Upper lobe of right lung (tissue), 1 donor: ENCODE measurements around the gene RRP9. TPM values are rescaled to one million over a fixed set of nuclear protein-coding genes. Genes with fewer than 3 reads are reported as not detected.
A peak's percentile ranks its signal among the peaks of the same experiment; 100 is the strongest.
"Not testable (repeated sequence)": the region's sequence is repeated elsewhere in the genome, so short reads cannot be mapped to it uniquely, and the experiment has no call there.

ENCODE experiments used
- ATAC-seq: fragments of 200-7000 bp; cut with Tn5 transposase; one replicate; pipeline ENCODE4 v1.9.1; 2020; ENCODE audit warnings: mild to moderate bottlenecking, moderate library complexity
- DNase-seq: peaks from one replicate; pipeline ENCODE4 v3.0.0-alpha.2; 2020
- H3K27ac ChIP-seq: fragments of 200-600 bp; one replicate; pipeline ENCODE4 v1.8.0; 2022
- H3K27me3 ChIP-seq: fragments of 200-600 bp; one replicate; pipeline ENCODE4 v1.8.0; 2022; ENCODE audit warnings: mild to moderate bottlenecking
- H3K36me3 ChIP-seq: fragments of 200-600 bp; one replicate; pipeline ENCODE4 v1.8.0; 2022
- H3K4me1 ChIP-seq: fragments of 200-600 bp; one replicate; pipeline ENCODE4 v1.8.0; 2022
- H3K4me3 ChIP-seq: fragments of 200-600 bp; one replicate; pipeline ENCODE4 v1.8.0; 2022; ENCODE audit warnings: mild to moderate bottlenecking
- H3K9me3 ChIP-seq: fragments of 200-600 bp; one replicate; pipeline ENCODE4 v1.8.0; 2022
- CTCF ChIP-seq: fragments of 200-600 bp; IDR thresholded peaks from one replicate; pipeline ENCODE4 v1.8.0; 2022; ENCODE audit warnings: antibody characterized with exemption
- intact Hi-C: fragments of 100-400 bp; cut with DNase I; formaldehyde crosslinking; loops from one replicate; pipeline ENCODE4 v1.11.0; 2022
- total RNA-seq: library from RNA; stranded (reverse); fragmentation: NEBNext Ultra II Directional; extraction: Animal tissue kit (Norgen Biotek cat#: 25700); gene quantifications from one replicate; pipeline ENCODE4 v1.2.1, GENCODE V29; 2021
- donor health status: DM: no; HTN: yes; CAD: no; lungs with severe emphysema.

The RRP9 gene
- total RNA-seq, 1 donor from 2014 or later, result 20.6 TPM

- H3K27ac ChIP-seq, result no peak overlapping the region
- no peak overlapping the region for H3K4me3 ChIP-seq
- no peaks in the 10 kb centered on the region for H3K4me1 ChIP-seq
- ATAC-seq, result no peak
- peaks cover 30% of the 10 kb centered on the region for H3K36me3 ChIP-seq
- DNase-seq, result no peak
- TF ChIP-seq CTCF, result no peak
- H3K27me3 ChIP-seq, result no peaks in the 10 kb centered on the region
- no peaks in the 10 kb centered on the region for H3K9me3 ChIP-seq
- intact Hi-C loops, result no loop called here
Observed at GRCh38 chr3:51930439-51930838, 11.3 kb downstream of the RRP9 start.

- ATAC-seq (peak; percentile 70), DNase-seq (no peak)
- no peaks in the 10 kb centered on the region for H3K9me3 ChIP-seq
- H3K4me1 ChIP-seq, result no peaks in the 10 kb centered on the region
- no peak overlapping the region for H3K4me3 ChIP-seq
- H3K27me3 ChIP-seq, result no peaks in the 10 kb centered on the region
- TF ChIP-seq CTCF, result no peak
- intact Hi-C loops, result no loop called here
- H3K36me3 ChIP-seq, result peaks cover 21% of the 10 kb centered on the region
- H3K27ac ChIP-seq, result no peak overlapping the region
Observed at GRCh38 chr3:51929420-51930003, 12.2 kb downstream of the RRP9 start.

- ATAC-seq, result peak; percentile 16
- DNase-seq, H3K9me3 ChIP-seq, H3K4me1 ChIP-seq, H3K27ac ChIP-seq, intact Hi-C loops, H3K4me3 ChIP-seq, H3K27me3 ChIP-seq: not testable (repeated sequence)
- H3K36me3 ChIP-seq, result peaks cover 16% of the 10 kb centered on the region
Observed at GRCh38 chr3:51928981-51929380, 12.7 kb downstream of the RRP9 start.

GRCh38 chr3:51928438-51928837 lies 13.3 kb downstream of the RRP9 start:
- H3K4me3 ChIP-seq, result no peak overlapping the region
- no peaks in the 10 kb centered on the region for H3K27me3 ChIP-seq
- H3K27ac ChIP-seq, result no peak overlapping the region
- DNase-seq (no peak), ATAC-seq (peak; percentile 20)
- H3K4me1 ChIP-seq, result no peaks in the 10 kb centered on the region
- intact Hi-C loops, result no loop called here
- TF ChIP-seq CTCF, result no peak
- no peaks in the 10 kb centered on the region for H3K9me3 ChIP-seq
- peaks cover 10% of the 10 kb centered on the region for H3K36me3 ChIP-seq

GRCh38 chr3:51927061-51927977 lies 14.4 kb downstream of the RRP9 start:
- Histone ChIP-seq H3K27ac (no peak overlapping the region), H3K27me3 (no peaks in the 10 kb centered on the region), H3K36me3 (no peaks in the 10 kb centered on the region), H3K4me3 (no peak overlapping the region), H3K9me3 (no peaks in the 10 kb centered on the region), H3K4me1 (no peaks in the 10 kb centered on the region)
- TF ChIP-seq CTCF, result no peak
- DNase-seq (no peak), ATAC-seq (no peak)
- intact Hi-C loops, result no loop called here

- no peak for ATAC-seq
- TF ChIP-seq CTCF, result no peak
- intact Hi-C loops, result no loop called here
Observed at GRCh38 chr3:51921081-51921578, 20.6 kb downstream of the RRP9 start.

More at GRCh38 chr3:51921081-51921578, 20.6 kb downstream of the RRP9 start:
- Histone ChIP-seq H3K4me1 (no peaks in the 10 kb centered on the region), H3K27me3 (no peaks in the 10 kb centered on the region), H3K9me3 (no peaks in the 10 kb centered on the region), H3K4me3 (no peak overlapping the region), H3K27ac (no peak overlapping the region), H3K36me3 (no peaks in the 10 kb centered on the region)
- no peak for DNase-seq
